GM12878 (cell line): ENCODE measurements around the gene UTP14C. TPM values are rescaled to one million over a fixed set of nuclear protein-coding genes. Genes with fewer than 3 reads are reported as not detected.

Source experiments
- E2F8 ChIP-seq: fragments of 450-650 bp; IDR thresholded peaks from 2 replicates; pipeline ENCODE4 v1.6.1; 2018; ENCODE audit warnings: mild to moderate bottlenecking, low read depth, moderate library complexity; ENCODE audit not compliant: partially characterized antibody
- EED ChIP-seq: sonication (generic); IDR thresholded peaks from 2 replicates; pipeline ENCODE4 v1.6.1; 2016; ENCODE audit warnings: antibody characterized with exemption, low read depth
- RAD21 ChIP-seq: IDR thresholded peaks from 2 replicates; pipeline ENCODE4 v1.6.1; 2011; ENCODE audit warnings: mild to moderate bottlenecking, low read depth, low read length, moderate library complexity; ENCODE audit not compliant: insufficient read depth
- SIX5 ChIP-seq: IDR thresholded peaks from 2 replicates; pipeline ENCODE4 v1.6.1; 2011; ENCODE audit warnings: mild to moderate bottlenecking, low read depth, low read length, moderate library complexity; ENCODE audit not compliant: severe bottlenecking
- TBL1XR1 ChIP-seq: IDR thresholded peaks from 2 replicates; pipeline ENCODE4 v1.6.1; 2012; ENCODE audit warnings: low read depth, low read length, improper control_type of control experiment
- ZBTB11 ChIP-seq: fragments of 450-650 bp; formaldehyde crosslinking; IDR thresholded peaks from 2 replicates; pipeline ENCODE4 v1.5.0; 2022; ENCODE audit warnings: mild to moderate bottlenecking, missing genetic modification characterization
- ZNF384 ChIP-seq: IDR thresholded peaks from 2 replicates; pipeline ENCODE4 v1.6.1; 2012; ENCODE audit warnings: low read depth, mild to moderate bottlenecking, low read length, improper control_type of control experiment, borderline replicate concordance
- ZZZ3 ChIP-seq: IDR thresholded peaks from 2 replicates; pipeline ENCODE4 v1.6.1; 2011; ENCODE audit warnings: low read depth; ENCODE audit not compliant: control insufficient read depth, insufficient read length
- polyA plus RNA-seq, 11 experiments: library from polyadenylated mRNA; depleted of rRNA in 4 of 11; unstranded in 6 of 11; stranded (reverse) in 5 of 11; fragments of >200 nt; fragmentation: Nextera tagmentation in 4 of 11; fragmentation: Illumina TruSeq in 1 of 11; extraction: Ambion mirVana in 4 of 11; extraction: Trizol in 1 of 11; gene quantifications; 1 replicate in 1 of 11; 2 replicates in 10 of 11; pipeline versions ENCODE4 v1.2.1 to v1.2.3, GENCODE V29; 2011 to 2016; ENCODE audit warnings: inconsistent platforms in 2 of 11, missing spikeins in 2 of 11, low read depth in 1 of 11
- total RNA-seq, 4 experiments: library from RNA; depleted of rRNA in 3 of 4; stranded (reverse); fragments of >200 nt in 3 of 4; fragmentation: Illumina TruSeq in 1 of 4; extraction: Trizol in 1 of 4; gene quantifications; 2 replicates each; pipeline versions ENCODE4 v1.2.1 to v1.2.3, GENCODE V29; 2013 to 2021

Gene UTP14C
- total and polyA plus RNA-seq, 10 of the 15 experiments (the other 5 are each of a cell fraction or from before 2014, with no cell fraction given), result 3.4 to 11.2 (median 6.0) TPM

- no peak for TF ChIP-seq ZBTB11
- no peak for TF ChIP-seq SIX5
- no peak for TF ChIP-seq EED
- TF ChIP-seq ZNF384, result no peak
- TF ChIP-seq RAD21, result no peak
- TF ChIP-seq E2F8, result no peak
- no peak for TF ChIP-seq TBL1XR1
- no peak for TF ChIP-seq ZZZ3
These were observed 28.6 kb upstream of the UTP14C start (continued) for GRCh38 chr13:51995677-51996551.
